ENCODE data around the gene OXCT1.

Gene OXCT1

GRCh38 chr5:41869724-41870626, at the start of gene OXCT1:
Gene OXCT1 (minus strand): TSS chr5:41870425. CDS start chr5:41870358, 67 bp downstream.
- peak; percentile 90 for DNase-seq

GRCh38 chr5:41918105-41918504, 47.9 kb upstream of the OXCT1 start:
- no peak for DNase-seq

- no peak for DNase-seq
Measured at GRCh38 chr5:41908374-41909079, 38.3 kb upstream of the OXCT1 start.

GRCh38 chr5:41906151-41906550, 35.9 kb upstream of the OXCT1 start:
- DNase-seq: no peak

GRCh38 chr5:41903892-41904799, 33.9 kb upstream of the OXCT1 start, which contains the start of gene RIMOC1:
Gene RIMOC1 (plus strand): TSS chr5:41904344. CDS start chr5:41904368, 24 bp downstream.
- DNase-seq: peak; percentile 98

GRCh38 chr5:41903382-41903891, 33.2 kb upstream of the OXCT1 start:
- no peak for DNase-seq

- no peak for DNase-seq
Measured at GRCh38 chr5:41896230-41896629, 26.0 kb upstream of the OXCT1 start.

- DNase-seq: no peak
Measured at GRCh38 chr5:41893074-41893851, 23.0 kb upstream of the OXCT1 start.

- DNase-seq: no peak
Measured at GRCh38 chr5:41892031-41892430, 21.8 kb upstream of the OXCT1 start.

GRCh38 chr5:41891066-41891707, 21.0 kb upstream of the OXCT1 start:
- no peak for DNase-seq

GRCh38 chr5:41885286-41885685, 15.1 kb upstream of the OXCT1 start:
- no peak for DNase-seq

GRCh38 chr5:41883936-41884335, 13.7 kb upstream of the OXCT1 start:
- no peak for DNase-seq

- DNase-seq: no peak
Measured at GRCh38 chr5:41883243-41883642, 13.0 kb upstream of the OXCT1 start.

- DNase-seq: no peak
Measured at GRCh38 chr5:41882765-41883164, 12.5 kb upstream of the OXCT1 start.

GRCh38 chr5:41878643-41879478, 8.6 kb upstream of the OXCT1 start:
- DNase-seq: no peak

GRCh38 chr5:41878173-41878572, 7.9 kb upstream of the OXCT1 start:
- no peak for DNase-seq

- DNase-seq: no peak
Measured at GRCh38 chr5:41877408-41877807, 7.2 kb upstream of the OXCT1 start.

GRCh38 chr5:41876678-41877077, 6.5 kb upstream of the OXCT1 start:
- DNase-seq: no peak

GRCh38 chr5:41875121-41875520, 4.9 kb upstream of the OXCT1 start:
- no peak for DNase-seq

- DNase-seq: no peak
Measured at GRCh38 chr5:41874512-41875060, 4.4 kb upstream of the OXCT1 start.
